ENCODE measurements around the gene SEPTIN11.
"Not testable (repeated sequence)": the region's sequence is repeated elsewhere in the genome, so short reads cannot be mapped to it uniquely, and the experiment has no call there.

SEPTIN11 gene

DNA sequence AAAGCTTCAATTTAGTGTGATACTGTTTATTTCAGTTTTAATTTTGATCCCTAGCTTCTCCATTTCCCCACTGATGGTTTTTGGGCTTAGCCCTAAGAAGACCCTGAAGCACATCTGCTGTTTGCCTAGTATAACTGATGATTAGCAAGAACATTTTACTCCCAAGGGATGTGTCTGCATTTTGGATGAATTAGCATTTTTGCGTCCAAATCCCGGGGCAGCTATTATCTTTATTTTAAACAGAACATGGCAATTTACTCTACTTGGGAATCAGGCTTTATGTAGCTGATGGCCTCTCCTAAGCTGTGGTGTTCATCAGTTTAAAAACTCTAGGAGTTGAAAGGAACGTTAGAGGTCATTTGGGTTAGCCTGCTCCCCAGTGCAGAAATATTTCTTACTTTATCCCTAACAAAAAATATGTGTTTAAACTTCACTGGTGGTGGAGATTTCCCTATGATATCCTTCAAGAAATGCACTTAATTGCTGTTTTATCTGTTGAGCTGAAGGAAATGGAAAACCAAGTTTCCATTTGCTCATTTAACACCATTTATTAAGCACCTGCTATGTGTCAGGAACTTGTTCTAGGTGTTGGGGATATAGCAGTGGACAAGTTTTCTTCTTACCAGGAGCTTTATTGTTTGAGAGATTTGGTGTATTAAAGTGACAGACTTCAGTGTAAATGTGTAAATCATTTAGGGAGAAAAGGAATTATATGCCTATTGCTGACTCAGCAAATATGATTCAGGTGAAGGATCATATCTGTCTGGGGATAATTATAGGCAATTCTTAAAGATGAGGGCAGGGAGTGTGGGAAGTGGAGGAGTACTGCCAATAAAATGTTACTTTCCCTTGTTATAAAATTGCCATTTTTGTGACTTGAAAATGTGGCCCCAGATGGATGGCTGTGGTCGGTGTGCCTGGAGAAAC is 3.4 kb downstream of the SEPTIN11 start:
- no peak for DNase-seq

DNA sequence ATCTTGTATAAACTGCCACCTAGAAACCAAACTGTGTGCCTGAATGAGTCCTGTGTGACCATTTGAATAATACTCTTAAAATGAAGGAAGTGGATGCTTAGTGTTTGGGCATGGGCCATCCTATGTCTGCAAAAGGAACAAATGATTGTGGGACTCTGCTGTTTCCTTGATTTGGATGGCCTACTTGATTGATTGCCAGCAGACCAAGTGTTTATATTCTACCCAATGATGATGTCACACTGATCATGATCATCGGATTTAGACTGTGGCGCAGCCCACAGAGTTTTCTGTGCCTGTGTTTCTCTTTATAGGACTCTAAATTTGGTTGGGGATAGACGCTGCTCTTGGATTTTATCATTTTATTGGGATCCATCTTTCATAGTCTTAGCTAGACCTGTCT is 4.4 kb downstream of the SEPTIN11 start:
- DNase-seq: no peak

DNA sequence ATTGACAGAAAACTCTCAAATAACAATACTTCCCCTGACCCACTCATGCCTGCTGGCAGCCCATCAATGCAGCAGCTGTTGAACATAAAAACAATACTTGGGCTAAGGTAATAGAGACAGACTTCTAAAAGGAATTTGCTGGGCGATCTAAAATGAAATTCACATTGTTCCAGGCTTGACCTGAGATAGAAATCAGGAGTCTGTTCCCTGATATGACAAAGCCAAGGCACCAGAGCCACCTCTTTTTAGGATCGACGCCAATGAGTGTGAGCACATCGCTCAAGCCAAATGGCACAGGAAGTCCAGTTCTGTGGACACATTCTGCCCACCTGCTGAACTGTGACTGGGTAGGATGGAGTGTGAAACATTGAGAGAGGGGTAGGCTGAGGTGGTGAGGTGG is 4.9 kb downstream of the SEPTIN11 start:
- DNase-seq: peak; percentile 23 to 66

DNA sequence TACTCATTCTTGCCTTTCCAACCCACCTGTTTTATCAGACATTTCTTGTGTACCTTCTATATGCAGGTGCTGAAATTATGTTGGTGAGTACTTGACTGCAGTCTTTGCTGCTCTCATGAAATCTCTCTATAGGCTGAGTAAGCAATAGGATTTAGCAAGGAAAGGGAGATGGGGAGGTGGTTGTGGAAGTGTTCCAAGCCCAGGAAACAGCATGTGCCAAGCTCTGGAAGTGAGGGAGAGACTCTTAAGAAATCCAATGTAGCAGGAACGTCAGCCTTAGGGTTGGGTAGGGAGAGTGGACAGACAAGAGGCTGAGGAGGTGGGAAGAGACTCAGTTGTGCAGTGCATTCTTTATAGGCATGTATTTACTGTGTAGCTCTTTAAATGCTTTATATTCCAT is 5.6 kb downstream of the SEPTIN11 start:
- DNase-seq: no peak

DNA sequence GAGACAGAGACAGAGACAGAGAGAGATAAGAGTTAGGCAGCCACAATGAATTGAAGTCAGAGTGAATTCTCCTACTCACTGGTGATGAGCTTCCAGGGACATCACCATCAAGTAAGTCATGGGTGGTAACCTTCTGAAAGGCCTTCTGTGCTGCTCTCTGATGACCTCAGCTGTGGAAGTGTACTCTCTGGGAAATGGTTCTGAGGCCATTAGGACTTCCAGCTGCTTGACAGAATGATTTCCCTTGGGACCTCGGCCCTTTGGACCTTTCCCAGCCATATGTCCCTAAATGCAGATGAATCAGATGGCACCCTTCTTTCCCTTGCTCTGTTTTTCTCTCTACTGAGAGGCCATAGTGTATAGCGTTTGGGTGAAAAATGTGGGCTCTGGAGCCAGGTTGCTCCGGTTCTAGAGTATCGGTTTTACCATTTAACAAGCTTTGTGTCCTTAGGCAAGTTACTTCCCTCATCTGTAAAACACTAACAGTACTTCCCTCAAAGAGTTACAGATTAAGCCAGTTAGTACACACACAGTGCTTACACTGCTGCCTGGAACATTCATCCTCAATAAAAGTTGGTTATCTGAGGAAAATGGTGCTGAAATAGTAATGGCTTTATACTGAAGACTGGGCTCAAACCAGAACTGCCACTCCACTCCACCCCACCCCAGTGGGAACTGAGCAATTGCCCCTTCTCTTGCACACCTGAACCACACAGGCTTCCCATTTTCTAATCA is 7.6 kb downstream of the SEPTIN11 start:
- DNase-seq: no peak

DNA sequence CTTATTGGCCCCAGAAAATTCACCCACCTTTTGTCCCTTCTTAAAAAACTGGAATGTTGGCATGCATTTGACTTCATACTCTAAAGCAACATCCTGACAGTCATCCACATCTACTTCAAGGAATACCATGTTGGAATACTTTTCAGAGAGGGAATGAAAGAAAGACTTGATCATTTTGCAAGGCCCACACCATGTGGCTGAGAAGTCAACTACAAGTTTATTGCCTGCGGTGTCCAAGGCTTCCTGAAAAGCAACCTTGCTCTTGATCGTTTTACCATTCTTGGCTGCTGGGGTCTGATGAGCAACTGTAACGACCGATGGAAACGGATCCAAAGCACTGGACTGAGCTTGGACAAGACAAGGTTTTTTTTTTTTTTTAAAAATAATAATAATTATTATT is 9.3 kb downstream of the SEPTIN11 start:
- no peak for DNase-seq

DNA sequence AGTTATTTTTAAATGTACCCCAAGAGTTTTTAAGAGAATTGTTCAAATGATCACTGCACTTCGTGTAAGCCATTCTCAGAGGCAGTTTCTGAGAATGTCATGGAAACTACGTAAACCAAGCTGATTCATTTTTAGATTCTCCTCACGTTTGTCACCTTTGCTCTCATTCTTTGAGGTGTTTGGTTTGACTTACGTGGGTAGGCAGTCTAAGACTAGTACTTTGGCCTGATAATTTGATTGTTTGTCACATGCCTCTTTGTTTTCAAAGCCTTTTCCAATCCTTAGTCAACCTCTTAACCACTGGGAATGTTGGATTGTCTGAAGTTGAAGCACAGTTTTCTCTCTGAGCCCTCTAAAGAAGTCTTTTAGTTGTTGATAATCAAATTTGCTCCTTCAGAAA is 10.5 kb downstream of the SEPTIN11 start:
- no peak for DNase-seq

DNA sequence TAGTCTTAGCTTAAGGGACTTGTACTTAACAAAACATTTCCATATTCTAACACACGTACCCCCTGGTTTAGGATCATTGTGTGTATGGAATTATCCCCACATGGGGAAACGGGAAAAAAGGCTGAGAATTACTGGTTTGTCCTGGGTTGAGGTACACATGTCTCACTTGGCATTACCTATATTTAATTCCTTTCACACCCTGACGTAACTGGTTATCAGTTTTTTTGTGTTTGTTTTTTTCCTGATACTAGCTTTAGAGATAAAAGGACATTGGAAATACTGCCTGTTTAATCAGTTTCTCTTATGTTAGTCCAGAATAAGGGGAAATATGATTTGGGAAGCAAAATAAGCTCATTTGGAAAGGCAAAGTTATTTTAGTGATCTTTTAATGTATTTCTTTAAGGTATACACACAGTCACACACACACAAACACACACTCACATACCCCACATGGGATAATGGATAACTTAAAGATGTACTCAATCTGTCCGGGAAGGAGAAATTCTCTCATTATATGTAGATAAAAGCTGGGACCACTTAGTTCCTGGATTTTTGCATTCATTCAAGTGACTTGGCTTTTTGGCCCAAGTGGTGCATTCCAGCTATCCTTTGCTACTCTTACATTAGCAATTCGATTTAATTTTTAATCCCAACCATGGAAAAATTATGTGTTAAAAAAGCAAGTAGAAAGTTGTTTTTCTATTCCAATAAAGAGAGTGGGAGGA is 13.0 kb downstream of the SEPTIN11 start:
- DNase-seq: no peak

DNA sequence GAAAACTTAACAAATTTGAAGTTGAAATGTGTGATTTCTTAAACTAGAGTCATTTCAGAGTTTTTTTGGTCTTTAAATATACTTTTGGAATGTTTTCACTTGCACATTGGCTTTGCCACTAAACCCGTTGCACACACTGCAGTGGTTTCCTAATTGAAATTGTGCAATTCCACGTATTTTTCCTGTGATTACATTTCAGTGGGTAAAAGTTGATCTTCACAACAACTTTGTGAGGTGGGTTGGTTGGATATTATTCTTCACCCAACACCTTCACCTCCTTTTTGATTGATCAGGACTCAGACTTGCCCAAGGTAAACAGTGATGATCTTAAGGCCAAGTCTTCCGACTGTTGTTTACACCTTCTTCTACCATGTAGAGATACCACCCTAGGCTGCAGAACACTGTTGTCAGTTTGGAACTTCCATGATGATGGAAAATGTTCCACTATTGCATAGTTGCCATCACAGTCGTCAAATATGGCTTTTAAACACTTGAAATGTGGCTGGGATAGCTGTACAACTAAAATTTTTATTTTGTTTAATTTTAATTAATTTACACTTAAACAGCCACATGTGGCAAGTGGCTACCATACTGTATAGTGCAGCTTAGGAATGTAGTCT is 13.7 kb downstream of the SEPTIN11 start:
- no peak for DNase-seq

DNA sequence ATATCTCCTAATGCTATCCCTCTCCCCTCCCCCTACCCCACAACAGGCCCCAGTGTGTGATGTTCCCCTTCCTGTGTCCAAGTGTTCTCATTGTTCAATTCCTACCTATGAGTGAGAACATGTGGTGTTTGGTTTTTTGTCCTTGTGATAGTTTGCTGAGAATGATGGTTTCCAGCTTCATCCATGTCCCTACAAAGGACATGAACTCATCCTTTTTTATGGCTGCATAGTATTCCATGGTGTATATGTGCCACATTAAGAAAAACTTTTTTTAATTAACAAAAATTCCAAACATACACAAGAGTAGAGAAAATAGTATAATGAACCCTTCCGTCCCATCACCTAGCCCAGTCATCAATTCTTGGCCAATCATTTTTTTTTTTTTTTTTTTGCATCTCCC is 14.4 kb downstream of the SEPTIN11 start:
- not testable (repeated sequence) for DNase-seq

DNA sequence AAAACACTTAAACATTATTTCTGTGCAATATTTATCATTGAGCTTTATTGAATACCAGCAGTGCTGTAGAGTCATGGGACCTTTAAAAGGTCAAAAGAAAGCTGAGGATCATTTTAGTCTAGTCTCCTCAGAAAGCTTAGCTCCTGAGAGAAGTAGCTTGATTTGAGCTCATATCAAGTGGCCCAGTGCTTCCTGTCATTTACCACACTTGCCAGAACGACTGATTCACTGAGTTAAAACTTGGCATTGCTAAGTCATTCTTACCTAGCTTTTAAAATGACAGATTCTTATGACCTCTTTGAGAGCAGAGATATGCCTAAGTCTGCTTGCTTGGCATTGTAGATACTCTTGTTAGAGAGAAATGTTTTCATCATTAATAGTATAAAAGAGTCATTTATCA is 15.2 kb downstream of the SEPTIN11 start:
- DNase-seq: no peak

DNA sequence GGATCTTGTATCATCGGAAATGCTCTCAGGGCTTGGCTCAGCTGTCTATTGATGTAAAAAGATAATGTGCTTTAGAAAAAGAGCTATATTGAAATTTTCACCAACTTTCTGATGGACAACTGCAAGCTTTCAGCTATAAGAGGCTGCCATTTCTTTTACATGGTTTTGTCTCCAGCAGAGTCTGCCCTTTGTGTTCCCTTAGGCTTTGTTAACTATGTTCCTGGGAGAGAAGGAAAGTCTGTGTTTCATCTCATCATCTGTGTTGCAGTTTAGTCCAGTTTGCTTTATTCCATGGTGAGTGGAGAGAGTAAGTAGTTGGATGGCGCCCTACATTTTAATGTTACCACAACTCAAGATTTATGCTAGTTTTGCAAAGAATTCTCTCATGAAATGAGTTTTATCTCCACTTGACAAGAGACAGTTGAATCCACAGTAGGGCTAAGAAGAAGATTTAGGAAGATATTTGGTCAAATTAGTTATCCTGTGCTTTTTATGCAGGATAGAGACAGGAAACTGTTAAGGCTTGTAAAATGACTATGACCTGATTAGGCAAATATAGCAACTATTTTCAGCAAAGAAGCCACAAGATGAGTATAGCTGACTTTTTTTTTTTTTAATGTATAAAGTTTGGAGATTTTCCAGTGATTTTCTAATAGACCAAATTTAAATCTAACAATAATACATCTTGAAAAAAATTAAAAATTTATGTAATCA is 16.5 kb downstream of the SEPTIN11 start:
- no peak for DNase-seq

DNA sequence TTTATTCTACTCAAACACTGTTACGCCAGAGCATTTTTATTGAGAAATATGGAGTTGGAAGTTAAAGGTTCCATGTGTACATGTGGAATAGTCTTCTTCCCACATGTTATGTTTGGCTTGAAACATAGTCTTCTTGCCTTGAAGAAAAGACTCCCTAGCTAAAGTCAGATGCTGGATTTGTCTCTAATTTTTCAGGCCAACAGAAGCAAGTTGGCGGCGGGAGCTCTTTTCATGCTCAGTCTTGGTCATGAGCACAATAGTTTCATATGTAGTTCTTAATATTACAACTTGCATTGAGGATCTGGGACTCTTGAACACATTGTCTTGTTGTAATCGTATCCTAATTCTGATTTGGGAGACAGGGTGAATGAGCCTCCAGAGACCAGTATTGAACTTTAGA is 19.4 kb downstream of the SEPTIN11 start:
- no peak for DNase-seq

DNA sequence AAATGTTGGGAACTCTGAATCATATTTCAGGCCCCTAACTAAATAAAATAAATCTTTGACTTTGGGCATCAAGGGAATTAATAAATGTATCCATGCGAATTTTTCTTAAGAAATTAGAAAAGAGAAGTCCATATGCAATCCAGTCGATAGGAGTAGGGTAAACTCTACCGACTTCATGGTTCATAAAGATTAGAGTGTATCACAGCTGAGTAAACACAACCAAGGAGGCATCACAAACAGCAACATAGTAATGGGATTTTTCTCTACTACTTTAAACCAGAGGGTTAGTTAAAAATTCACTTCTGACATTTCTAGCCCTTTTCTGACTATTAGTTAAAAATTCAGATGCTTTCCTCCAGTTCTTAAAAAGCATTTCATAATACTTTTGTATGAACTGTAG is 19.9 kb downstream of the SEPTIN11 start:
- no peak for DNase-seq

DNA sequence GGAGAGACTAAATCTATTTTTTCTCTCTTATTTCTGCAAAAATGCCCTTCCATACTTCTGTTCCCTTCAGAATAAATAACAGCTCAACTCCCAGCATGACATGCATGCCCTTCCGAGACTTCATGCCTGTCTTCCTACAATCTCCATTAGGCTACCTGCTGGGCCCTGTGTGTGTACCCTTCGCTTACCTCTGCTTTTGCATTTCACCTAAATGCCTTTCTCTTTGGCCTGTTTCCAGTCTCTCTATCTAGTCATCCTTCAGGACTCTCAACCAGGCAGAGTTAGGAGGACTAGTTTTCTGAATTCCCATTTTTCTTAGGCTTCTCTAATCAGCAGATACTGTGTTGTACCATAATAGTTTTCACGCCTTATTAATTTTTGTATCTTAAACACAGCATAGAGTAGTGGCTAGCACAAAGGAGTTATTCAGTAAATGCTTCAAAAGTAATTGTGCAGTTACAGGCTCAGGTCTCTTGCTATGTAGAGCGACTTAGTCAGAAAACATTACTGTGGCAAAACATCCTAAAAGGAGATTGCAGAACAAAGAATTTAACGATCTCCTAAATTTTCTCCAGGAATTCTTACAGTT is 20.5 kb downstream of the SEPTIN11 start:
- DNase-seq: no peak

DNA sequence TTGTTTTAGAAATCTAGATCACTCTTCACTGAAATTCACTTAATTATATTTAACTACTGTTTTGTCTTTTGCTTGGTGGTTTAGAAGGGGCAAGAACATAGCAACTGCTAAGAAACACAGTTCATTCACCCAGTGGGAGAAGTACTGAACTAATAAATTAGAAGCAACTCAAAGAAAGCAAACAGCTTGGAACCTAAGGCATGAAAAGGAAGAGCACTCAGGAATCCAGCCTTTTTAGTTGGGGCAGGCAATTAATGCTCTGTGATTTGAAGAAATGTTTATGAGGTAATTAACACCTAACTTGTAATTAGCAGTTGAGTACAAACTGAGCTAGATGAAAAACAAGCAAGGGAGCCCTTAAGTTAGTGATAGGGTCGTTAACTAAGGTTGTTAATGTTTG is 22.8 kb downstream of the SEPTIN11 start:
- DNase-seq: no peak

DNA sequence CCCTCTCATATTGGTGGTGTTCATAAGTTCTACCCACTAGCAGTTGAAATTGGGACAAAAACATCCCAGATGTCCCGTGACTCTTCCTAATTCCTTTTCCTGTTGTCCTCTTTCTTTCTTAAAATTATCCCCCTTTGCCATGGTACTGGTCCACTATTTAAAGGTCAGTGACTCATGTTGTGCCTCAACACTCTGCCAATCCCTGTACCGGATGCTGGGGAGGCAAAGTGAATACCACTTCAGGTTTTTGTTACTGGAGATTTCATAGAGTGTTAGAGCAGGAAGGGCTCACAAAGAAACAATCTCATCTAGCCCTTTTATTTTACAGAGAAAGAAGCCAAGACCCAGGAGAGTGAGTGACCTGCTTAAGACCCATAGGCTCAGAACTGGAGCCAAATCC is 24.6 kb downstream of the SEPTIN11 start:
- DNase-seq: no peak

DNA sequence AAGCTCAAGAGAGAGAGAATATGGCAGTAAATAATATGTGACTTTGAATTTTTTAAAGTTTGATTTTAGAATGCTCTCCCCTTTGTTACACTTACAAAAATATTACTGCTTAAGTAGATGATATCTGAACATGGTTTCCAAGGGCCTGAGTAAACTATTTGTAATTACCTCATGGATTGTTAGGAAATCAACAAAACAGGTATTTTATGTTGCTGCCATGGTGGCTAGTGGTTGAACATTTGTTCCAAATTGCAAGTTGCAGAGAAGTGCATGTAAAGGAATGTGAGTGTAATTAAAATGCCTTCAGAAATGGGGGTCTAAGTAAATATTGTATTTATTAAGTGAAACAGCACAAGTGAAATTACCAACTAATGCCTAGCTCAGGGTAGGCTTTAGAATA is 27.6 kb downstream of the SEPTIN11 start:
- DNase-seq: no peak

DNA sequence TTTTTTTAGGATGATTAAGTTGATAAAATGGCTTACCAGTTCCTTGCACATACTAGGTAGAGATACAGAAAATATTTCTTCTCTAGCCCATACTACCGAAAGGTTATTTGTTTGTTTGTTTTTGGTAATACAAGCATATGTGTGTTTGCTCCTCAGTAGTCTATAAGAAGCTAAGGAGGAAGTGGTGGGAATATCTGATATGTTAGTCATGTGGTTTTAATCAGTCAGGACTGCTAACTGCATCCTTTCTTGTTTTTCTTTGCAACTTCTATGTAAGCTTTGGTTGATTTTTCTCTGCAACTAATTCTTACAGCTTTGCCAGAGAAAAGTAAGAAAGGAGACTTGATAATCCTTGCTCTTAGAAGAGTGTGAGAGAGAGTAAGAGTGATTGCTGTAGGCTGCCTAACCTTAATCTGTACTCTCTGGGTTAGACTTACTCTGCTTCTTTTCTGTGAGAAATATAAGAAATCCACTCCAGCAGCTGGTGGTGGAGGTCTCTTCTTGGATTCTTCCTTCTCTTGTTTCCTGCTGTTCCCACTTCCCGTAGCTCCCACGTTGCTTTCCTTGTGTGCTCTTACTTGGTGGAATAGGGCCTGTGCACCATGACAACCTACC is 28.3 kb downstream of the SEPTIN11 start:
- DNase-seq: no peak

DNA sequence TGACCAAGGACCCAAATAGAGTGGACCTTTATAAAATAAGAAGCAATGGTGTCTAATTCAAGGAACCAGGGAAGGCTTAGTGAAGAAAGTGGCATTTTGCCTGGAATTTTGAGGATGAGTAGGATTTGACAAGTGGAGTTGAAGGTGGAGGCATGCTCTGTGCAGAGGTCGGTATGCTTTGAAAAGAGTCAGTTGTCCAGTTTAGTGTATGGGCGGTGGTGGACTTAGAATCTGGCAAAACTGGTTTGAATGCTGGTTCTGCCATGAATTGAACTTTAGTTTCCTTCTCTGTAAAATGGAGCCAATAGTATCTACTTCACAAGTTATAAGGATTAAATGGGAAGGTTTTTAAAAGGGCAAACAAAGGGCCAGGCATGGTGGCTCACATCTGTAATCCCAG is 29.7 kb downstream of the SEPTIN11 start:
- no peak for DNase-seq

DNA sequence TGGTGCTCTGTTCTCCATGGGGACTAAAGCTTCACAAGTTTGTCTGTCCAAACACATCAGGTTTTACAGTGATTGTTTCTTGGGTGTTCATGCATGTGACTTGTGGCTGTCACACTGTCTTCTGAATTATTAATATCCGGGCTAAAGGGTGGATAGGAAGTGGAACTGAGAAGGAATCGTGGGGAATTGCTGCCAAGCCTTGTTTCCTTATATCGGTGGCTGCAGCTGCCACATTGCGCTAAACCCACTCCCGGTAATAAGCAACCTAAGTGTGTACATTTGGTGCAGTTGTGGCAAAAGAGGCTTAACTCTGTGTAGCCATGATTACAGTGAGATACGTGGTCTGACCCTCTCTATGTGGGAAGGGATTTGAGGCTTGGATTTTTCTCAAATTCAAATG is 30.7 kb downstream of the SEPTIN11 start:
- no peak for DNase-seq

DNA sequence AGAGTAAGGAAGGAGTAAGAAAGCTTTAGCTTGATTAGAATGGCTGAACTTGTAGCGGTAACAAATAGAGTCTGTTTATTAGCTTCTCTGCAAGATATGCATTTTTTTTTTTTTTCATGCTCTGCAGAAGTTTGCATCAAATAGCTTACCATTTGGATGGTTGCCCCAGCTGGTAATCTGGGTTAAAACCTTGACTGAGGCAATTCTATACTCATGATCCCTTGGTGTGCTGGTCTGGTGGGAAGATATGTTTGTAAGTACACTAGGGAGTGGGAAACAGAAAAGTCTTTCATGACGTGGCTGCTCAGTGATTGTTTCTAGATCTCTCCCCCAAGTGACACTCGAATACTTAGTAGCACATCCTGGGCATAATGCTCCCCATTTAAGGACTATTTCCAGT is 32.1 kb downstream of the SEPTIN11 start:
- no peak for DNase-seq

Data from cerebellar nuclear complex (tissue), 1 donor.